Upper lobe of left lung (tissue), 6 donors: ENCODE data around the gene XRRA1. TPM values are rescaled to one million over a fixed set of nuclear protein-coding genes. Genes with fewer than 3 reads are reported as not detected.

Experiments used
- ATAC-seq, 2 donors: fragments of 200-7000 bp; cut with Tn5 transposase; one replicate each; pipeline ENCODE4 v1.9.1; 2022; ENCODE audit warnings: mild to moderate bottlenecking in 2 of 2, moderate library complexity in 2 of 2; ENCODE audit not compliant: low FRiP score in 2 of 2
- DNase-seq, 2 donors: peaks; one replicate each; pipeline ENCODE4 v3.0.0-alpha.2; 2019 to 2020
- H3K27ac ChIP-seq, 4 donors: fragments of 200-600 bp; sonication (generic); one replicate each; pipeline ENCODE4 v1.5.1; 2016 to 2019
- H3K27me3 ChIP-seq, 4 donors: fragments of 200-600 bp; sonication (generic); one replicate each; pipeline ENCODE4 v1.5.1; 2017 to 2019
- H3K36me3 ChIP-seq, 4 donors: fragments of 200-600 bp; sonication (generic); one replicate each; pipeline ENCODE4 v1.5.1; 2016 to 2019
- H3K4me1 ChIP-seq, 4 donors: fragments of 200-600 bp; sonication (generic); one replicate each; pipeline ENCODE4 v1.5.1; 2018 to 2019
- H3K4me3 ChIP-seq, 4 donors: fragments of 200-600 bp; sonication (generic); one replicate each; pipeline ENCODE4 v1.5.1; 2017 to 2019; ENCODE audit warnings: mild to moderate bottlenecking in 2 of 4, moderate library complexity in 1 of 4
- H3K9me3 ChIP-seq, 4 donors: fragments of 200-600 bp; sonication (generic); one replicate each; pipeline ENCODE4 v1.5.1; 2018 to 2019
- EP300 ChIP-seq, 4 donors: sonication (generic); formaldehyde crosslinking; IDR thresholded peaks; one replicate each; pipeline ENCODE4 v1.5.1; 2017; ENCODE audit warnings: antibody characterized with exemption in 4 of 4, control low read depth in 2 of 4
- POLR2A ChIP-seq, 4 donors: fragments of 450-650 bp; IDR thresholded peaks; one replicate each; pipeline ENCODE4 v1.5.1; 2016 to 2017; ENCODE audit warnings: antibody characterized with exemption in 4 of 4, mild to moderate bottlenecking in 2 of 4
- POLR2AphosphoS5 ChIP-seq, 2 donors: sonication (generic); formaldehyde crosslinking; IDR thresholded peaks; one replicate each; pipeline ENCODE4 v1.5.1; 2017; ENCODE audit warnings: antibody characterized with exemption in 2 of 2
- WGBS, 2 donors: methylation state at CpG; one replicate each; pipeline ENCODE4 v1.1.5; 2017 to 2018; 5-methylcytosine and 5-hydroxymethylcytosine counted together
- total RNA-seq, 6 donors: library from RNA; depleted of rRNA in 4 of 6; stranded (reverse); fragments of >200 nt in 4 of 6; gene quantifications; one replicate each; pipeline versions ENCODE4 v1.1.0 to v1.2.1, GENCODE V29; 2016 to 2021
- TF ChIP-seq, protein P1 (sequence below), 6 experiments: fragments of 450-650 bp in 4 of 6; fragments of 200-600 bp in 2 of 6; sonication (generic) in 2 of 6; IDR thresholded peaks; one replicate each; pipeline ENCODE4 v1.5.1; 2016 to 2019; ENCODE audit warnings: antibody characterized with exemption in 6 of 6
- donor health status: DM: no; HTN: no; CAD: no; lungs with moderate emphysema.
- donor health status: DM: no; HTN: yes; CAD: no; lungs with severe emphysema.

The XRRA1 gene
- total RNA-seq, 6 donors from 2014 or later = 9.4 to 25.1 (median 16.7) TPM

DNA sequence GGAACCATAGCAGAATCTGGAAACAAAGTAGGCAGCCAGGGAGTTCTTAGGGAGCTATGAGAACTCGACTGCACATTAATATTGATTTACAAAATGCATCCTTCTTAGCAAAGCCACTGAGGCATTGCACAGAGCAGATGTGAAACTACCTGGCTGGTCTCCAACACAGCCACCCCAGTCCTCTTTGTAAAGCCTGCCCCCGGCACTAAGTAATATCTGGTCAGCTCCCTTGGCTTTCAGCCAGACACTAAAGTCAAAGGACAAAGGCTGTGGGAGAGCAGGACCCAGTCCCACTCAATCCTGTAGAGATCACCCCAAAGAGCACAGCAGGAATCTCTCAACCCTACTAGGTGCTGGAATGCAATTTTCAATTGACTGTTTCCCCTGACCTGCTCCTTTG, 12.8 kb downstream of the XRRA1 start:
- Histone ChIP-seq H3K27ac (no peak overlapping the region), H3K9me3 (no peaks in the 10 kb centered on the region), H3K27me3 (no peaks in the 10 kb centered on the region), H3K4me1 (no peaks in the 10 kb centered on the region), H3K4me3 (no peak overlapping the region), H3K36me3 (peaks cover 0 to 49% (median 24%) of the 10 kb centered on the region in 4 donors)
- DNase-seq = no peak
- WGBS, 2 donors = 66 to 70% methylated on average over 1 to 2 of the region's 2 CpGs
- TF ChIP-seq POLR2AphosphoS5 (IDR thresholded peaks at IDR 0.05) (no peak), POLR2A (IDR thresholded peaks at IDR 0.05) (no peak), EP300 (IDR thresholded peaks at IDR 0.05) (no peak)
- TF ChIP-seq, protein P1, sequence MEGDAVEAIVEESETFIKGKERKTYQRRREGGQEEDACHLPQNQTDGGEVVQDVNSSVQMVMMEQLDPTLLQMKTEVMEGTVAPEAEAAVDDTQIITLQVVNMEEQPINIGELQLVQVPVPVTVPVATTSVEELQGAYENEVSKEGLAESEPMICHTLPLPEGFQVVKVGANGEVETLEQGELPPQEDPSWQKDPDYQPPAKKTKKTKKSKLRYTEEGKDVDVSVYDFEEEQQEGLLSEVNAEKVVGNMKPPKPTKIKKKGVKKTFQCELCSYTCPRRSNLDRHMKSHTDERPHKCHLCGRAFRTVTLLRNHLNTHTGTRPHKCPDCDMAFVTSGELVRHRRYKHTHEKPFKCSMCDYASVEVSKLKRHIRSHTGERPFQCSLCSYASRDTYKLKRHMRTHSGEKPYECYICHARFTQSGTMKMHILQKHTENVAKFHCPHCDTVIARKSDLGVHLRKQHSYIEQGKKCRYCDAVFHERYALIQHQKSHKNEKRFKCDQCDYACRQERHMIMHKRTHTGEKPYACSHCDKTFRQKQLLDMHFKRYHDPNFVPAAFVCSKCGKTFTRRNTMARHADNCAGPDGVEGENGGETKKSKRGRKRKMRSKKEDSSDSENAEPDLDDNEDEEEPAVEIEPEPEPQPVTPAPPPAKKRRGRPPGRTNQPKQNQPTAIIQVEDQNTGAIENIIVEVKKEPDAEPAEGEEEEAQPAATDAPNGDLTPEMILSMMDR (IDR thresholded peaks at IDR 0.05) = no peak
- no peak for ATAC-seq

DNA sequence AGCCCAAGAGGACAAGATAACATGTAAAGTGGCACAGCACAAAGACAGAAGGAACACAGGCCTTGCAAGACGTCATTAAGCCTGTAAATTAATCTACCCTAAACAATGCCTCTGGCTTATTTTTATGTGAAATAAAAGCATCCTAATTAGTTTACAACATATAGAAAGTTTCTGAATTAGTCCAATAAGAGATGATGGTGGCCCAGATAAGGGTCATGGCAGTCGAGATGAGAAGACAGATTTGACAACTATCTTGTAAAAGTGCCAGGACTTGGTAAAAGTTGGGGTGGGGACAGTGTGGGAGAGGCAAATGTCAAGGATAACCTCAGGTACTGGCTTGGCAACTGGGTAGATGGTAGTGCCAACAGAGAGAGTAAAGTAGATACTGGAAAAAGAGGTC, 13.6 kb downstream of the XRRA1 start:
- 77 to 88% methylated on average over 2 of the region's 2 CpGs for WGBS, 2 donors
- H3K9me3 ChIP-seq = no peaks in the 10 kb centered on the region

DNA sequence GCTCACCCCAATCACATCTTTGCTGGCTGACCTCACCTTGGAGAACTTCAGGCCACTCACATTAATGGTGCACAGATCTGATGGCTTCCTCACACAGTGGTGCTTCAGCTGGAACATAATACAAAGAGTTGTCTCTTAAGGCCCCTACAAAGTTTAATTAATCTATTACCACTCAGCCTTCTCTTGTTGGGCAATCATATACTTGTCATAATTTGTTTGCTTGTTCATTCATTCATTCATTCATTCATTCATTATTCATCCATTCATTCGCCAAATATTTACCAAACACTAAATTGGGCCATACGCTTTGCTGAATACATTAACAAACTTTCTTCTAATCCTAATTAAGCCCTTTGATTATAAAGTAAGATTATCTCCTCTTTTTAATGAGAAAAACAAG, 15.1 kb downstream of the XRRA1 start:
- TF ChIP-seq POLR2A (IDR thresholded peaks at IDR 0.05) = no peak
- TF ChIP-seq, protein P1 (IDR thresholded peaks at IDR 0.05) = no peak
- TF ChIP-seq POLR2AphosphoS5 (IDR thresholded peaks at IDR 0.05) = no peak
- TF ChIP-seq EP300 (IDR thresholded peaks at IDR 0.05) = no peak
- ATAC-seq = no peak
- Histone ChIP-seq H3K27me3 (no peaks in the 10 kb centered on the region), H3K36me3 (peaks cover 0 to 43% (median 24%) of the 10 kb centered on the region in 4 donors), H3K27ac (no peak overlapping the region), H3K4me1 (no peaks in the 10 kb centered on the region), H3K4me3 (no peak overlapping the region), H3K9me3 (no peaks in the 10 kb centered on the region)
- no peak for DNase-seq
- WGBS, 2 donors = 96 to 98% methylated on average over 2 of the region's 2 CpGs

More for the DNA sequence above, 13.6 kb downstream of the XRRA1 start:
- DNase-seq (no peak), ATAC-seq (no peak)
- H3K27me3 ChIP-seq = no peaks in the 10 kb centered on the region
- no peak overlapping the region for H3K27ac ChIP-seq
- peaks cover 0 to 44% (median 24%) of the 10 kb centered on the region in 4 donors for H3K36me3 ChIP-seq
- no peak overlapping the region for H3K4me3 ChIP-seq
- no peaks in the 10 kb centered on the region for H3K4me1 ChIP-seq
- TF ChIP-seq EP300 (IDR thresholded peaks at IDR 0.05) = no peak
- TF ChIP-seq POLR2A (IDR thresholded peaks at IDR 0.05) = no peak
- TF ChIP-seq, protein P1 (IDR thresholded peaks at IDR 0.05) = no peak
- no peak for TF ChIP-seq POLR2AphosphoS5 (IDR thresholded peaks at IDR 0.05)

DNA sequence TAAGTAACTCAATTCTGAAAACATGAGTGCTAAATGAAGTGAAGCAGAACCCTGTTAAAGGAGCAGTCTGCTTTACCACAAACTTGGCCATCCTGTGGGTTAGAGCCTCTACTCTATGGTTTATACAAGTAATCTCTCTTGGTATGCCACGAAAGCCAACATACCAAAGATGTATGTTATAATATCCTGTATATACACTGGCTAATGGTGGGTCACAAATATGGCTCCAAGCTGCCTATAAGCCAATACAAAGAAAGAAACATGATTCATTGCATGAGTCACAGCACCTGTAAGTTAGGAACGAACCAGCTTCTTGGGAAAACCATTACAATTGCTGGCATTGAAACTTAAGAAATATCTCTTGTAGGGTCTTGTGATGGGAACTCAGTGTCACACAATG, 16.1 kb downstream of the XRRA1 start:
- Histone ChIP-seq H3K36me3 (peaks cover 0 to 43% (median 24%) of the 10 kb centered on the region in 4 donors), H3K4me1 (no peaks in the 10 kb centered on the region), H3K4me3 (no peak overlapping the region), H3K27me3 (no peaks in the 10 kb centered on the region), H3K27ac (no peak overlapping the region), H3K9me3 (no peaks in the 10 kb centered on the region)
- DNase-seq = no peak
- TF ChIP-seq, protein P1 (IDR thresholded peaks at IDR 0.05) = no peak
- TF ChIP-seq POLR2A (IDR thresholded peaks at IDR 0.05) = no peak
- no peak for TF ChIP-seq EP300 (IDR thresholded peaks at IDR 0.05)
- no peak for TF ChIP-seq POLR2AphosphoS5 (IDR thresholded peaks at IDR 0.05)
- 86 to 98% methylated on average over 2 of the region's 2 CpGs for WGBS, 2 donors
- ATAC-seq = no peak

DNA sequence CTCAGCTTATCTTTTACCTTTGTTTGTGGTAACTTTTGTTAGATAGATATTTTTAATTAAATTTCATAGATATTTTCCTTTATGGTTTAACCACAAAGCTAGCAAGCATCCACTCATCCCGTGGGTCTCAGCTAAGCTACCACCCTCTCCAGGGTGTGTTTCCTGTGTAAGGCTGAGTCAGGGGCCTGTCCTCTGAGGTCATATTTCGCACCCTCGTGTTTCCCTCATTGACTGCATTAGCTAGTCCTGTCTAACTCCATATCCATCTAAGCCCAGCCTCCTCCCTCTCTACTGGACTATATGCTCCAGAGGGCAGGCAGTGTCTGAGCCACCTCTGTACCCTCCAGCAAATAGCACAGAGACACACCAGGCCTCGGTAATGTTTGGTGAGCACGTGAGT, 16.7 kb downstream of the XRRA1 start:
- peaks cover 0 to 43% (median 26%) of the 10 kb centered on the region in 4 donors for H3K36me3 ChIP-seq
- no peaks in the 10 kb centered on the region for H3K27me3 ChIP-seq
- no peaks in the 10 kb centered on the region for H3K9me3 ChIP-seq
- TF ChIP-seq, protein P1 (IDR thresholded peaks at IDR 0.05) = no peak
- TF ChIP-seq POLR2A (IDR thresholded peaks at IDR 0.05) (no peak), POLR2AphosphoS5 (IDR thresholded peaks at IDR 0.05) (no peak), EP300 (IDR thresholded peaks at IDR 0.05) (no peak)
- no peak overlapping the region for H3K4me3 ChIP-seq
- no peak overlapping the region for H3K27ac ChIP-seq
- 81 to 85% methylated on average over 5 of the region's 5 CpGs for WGBS, 2 donors
- no peak for ATAC-seq
- no peaks in the 10 kb centered on the region for H3K4me1 ChIP-seq
- DNase-seq = no peak
